HG03064 (cell line): Measurements from ENCODE around the gene PNISR.
A peak's percentile ranks its signal among the peaks of the same experiment; 100 is the strongest.

ENCODE experiments used
- ATAC-seq: cut with Tn5 transposase; IDR thresholded peaks from one replicate; pipeline ENCODE4 v1.9.1; 2021; ENCODE audit warnings: low read depth; ENCODE audit not compliant: unreplicated experiment

The PNISR gene

GRCh38 chr6:99407076-99407475 is 18.0 kb downstream of the PNISR start:
- no peak for ATAC-seq

- ATAC-seq, result no peak
These were observed 22.7 kb downstream of the PNISR start for GRCh38 chr6:99402448-99402847.

DNA sequence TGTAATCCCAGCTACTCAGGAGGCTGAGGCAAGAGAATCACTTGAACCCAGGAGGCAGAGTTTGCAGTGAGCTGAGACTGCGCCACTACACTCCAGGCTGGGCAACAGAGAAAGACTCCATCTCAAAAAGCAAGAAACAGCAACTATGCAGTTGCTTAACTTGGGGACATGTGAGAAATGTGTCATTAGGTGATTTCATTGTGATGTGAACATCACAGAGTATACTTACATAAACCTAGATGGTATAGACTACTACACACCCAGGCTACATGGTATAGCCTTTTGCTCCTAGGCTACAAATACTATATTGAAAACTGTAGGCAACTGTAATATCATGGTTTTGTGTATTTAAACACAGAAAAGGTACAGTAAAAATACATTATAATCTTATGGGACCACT is 27.8 kb downstream of the PNISR start:
- no peak for ATAC-seq

DNA sequence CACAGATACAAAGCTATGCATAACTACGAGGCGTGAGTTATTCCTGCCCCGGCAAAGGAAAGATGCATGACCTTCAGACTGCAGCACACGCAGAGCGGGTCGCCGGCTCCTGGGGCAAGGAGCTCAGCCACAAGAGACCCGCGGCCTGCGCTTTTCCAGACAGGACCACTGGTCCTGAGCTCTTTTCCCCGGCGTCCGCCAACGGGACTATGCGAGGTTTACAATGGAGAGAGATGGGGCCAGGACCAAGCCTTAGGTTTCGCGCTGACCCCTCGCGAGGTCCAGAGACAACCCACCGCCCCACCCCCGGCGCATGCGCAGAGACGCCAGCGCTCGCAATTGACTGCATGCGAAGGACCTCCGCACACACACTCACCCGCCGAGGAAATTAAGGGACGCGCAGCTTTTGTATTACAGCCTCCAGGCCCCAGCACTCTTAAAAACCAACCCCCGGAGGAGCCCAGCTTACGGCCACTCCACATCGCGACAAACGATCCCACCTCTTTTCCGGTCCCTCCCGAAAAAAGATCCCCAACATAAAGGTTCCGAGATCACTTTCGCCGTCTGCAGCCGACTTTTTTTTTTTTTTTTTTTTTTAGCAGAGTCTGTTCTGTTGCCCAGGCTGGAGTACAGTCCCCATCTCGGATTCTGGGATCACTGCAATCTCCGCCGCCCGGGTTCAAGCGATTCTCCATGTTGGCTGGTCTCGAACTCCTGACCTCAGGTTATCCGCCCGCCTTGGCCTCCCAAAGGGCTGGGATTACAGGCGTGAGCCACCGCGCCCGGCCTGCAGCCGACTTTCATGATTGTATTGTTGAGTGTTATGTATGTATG is 31.2 kb downstream of the PNISR start, which contains the start of gene COQ3:
COQ3 (minus strand) TSS at position 498 of the 834 bp plus-strand sequence; CDS start at position 482, 16 bp downstream.
- ATAC-seq, result peak; percentile 80

DNA sequence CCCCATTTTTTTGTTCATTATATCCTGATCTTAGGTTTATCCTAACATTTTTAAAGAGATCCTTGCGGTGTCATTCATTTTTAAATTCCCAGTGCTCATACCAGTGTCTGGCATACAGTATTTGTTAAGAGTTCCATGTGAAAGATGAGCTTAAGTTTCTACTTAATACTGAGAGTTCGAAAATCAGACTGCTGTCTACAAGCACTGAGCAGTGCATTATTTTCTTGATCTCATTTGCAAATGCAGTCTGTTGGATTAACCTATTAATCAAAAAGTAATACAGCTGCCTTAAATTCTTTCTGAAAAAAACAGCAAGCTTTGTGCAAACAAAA is 31.8 kb downstream of the PNISR start:
- ATAC-seq, result peak; percentile 28

- no peak for ATAC-seq
These were observed 34.2 kb downstream of the PNISR start for GRCh38 chr6:99390896-99391295.

DNA sequence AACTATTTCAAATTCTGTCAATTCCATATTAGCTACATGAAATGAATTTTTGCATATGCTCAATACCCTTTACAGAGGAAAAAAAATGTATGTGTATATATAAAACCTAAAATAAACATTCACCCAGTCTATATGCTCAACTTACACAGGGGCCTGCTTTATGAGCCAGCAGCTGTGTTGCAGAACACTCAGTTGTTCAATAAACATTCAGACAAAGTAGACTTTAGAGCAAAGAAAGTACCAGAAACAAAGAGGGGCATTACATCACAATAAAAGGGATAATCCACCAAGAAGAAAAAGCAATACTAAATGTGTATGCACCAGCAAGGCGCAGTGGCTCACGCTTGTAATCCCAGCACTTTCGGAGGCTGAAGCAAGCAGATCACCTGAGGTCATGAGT is 40.6 kb downstream of the PNISR start:
- ATAC-seq, result no peak

DNA sequence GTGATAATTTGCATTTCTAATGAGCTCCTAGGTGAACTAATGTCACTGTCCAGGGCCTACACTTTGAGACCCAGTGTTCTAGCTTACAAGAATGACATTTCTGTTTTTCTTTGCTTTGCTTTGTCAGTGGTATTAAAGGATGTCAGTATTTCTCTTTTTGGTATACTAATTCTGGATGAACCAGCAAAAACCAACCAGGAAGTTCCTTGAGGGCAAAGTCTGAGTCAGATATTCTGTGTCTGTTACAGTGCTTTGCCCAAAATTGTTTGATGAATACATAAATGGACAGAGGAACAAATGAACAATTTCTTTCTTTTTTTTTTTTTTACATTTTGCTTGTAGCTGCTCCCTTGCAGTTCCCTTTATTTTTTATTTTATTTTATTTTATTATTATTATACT is 46.5 kb downstream of the PNISR start:
- no peak for ATAC-seq

GRCh38 chr6:99369533-99369932 is 55.6 kb downstream of the PNISR start:
- ATAC-seq, result no peak

GRCh38 chr6:99366852-99367251 is 58.3 kb downstream of the PNISR start:
- ATAC-seq, result no peak

DNA sequence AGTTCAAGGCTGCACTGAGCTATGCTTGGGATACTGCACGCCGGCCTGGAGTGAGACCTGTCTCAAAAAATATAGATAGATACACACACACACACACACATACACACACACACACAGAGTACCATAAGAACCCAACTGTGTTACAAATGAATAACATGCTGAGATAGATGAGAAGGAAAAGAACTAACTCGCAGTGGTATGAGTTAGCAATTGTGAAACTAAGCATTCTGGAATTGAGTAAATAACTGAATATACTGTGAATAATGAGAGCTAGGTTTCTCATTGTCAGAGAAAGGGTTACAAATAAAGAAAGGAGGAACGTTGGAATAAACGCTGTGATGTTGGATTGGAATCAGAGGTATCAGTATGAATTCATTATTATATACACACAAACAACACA is 61.1 kb downstream of the PNISR start:
- ATAC-seq, result no peak

DNA sequence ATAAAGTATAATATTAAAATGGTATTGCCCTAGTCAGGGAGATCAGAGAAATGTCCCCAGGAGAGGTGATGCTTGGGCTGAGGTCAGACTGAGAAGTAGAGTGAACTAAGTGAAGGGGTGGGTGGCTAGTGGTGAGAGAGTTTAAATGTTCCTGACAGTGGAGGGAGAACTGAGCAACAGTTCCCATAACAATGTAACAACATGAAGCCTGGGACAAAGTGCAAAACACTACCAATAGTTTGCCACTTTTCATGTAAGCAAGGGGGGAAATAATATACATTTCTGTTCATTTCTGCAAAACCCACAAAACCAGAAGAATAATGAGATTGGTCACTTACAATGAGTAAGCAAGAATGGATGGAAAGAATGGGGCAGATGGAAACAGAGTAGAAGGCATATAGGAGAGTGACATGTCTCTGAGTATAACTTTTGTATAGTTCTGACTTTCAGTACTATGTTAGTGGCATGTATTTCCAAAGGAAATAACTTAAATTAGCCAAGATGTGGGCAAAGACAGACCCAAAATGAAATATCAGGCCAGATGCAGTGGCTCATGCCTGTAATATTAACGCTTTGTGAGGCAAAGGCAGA is 62.3 kb downstream of the PNISR start:
- no peak for ATAC-seq

GRCh38 chr6:99359800-99360199 is 65.3 kb downstream of the PNISR start:
- ATAC-seq, result no peak

- ATAC-seq, result no peak
These were observed 68.5 kb downstream of the PNISR start for GRCh38 chr6:99356641-99357040.

DNA sequence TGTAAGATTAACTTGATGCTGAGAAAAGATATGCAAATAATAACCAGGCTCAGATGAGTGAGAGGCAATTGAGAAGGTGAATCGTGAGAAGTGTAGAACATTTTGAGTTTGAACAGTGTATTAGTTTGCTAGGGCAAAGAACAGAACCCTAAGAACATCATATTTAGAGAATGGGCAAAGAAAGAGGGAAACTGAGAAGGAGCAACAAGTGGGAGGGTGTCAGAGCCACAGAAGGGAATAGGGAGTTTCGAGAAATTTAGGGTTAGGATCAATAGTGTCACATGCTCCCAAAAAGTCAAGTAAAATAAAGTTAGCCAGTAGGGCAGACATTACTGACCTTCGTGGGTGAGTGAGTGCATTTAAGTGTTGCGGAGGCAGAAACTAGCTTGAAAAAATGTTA is 70.1 kb downstream of the PNISR start:
- no peak for ATAC-seq

GRCh38 chr6:99353126-99353525 is 72.0 kb downstream of the PNISR start:
- ATAC-seq, result no peak

- ATAC-seq, result no peak
These were observed 74.5 kb downstream of the PNISR start for GRCh38 chr6:99350573-99350972.

- no peak for ATAC-seq
These were observed 75.7 kb downstream of the PNISR start, which contains the start of gene FAXC for GRCh38 chr6:99349171-99350141. Gene FAXC, minus strand, starts transcription at chr6:99349674. Its CDS starts 302 bp downstream, at chr6:99349372.

DNA sequence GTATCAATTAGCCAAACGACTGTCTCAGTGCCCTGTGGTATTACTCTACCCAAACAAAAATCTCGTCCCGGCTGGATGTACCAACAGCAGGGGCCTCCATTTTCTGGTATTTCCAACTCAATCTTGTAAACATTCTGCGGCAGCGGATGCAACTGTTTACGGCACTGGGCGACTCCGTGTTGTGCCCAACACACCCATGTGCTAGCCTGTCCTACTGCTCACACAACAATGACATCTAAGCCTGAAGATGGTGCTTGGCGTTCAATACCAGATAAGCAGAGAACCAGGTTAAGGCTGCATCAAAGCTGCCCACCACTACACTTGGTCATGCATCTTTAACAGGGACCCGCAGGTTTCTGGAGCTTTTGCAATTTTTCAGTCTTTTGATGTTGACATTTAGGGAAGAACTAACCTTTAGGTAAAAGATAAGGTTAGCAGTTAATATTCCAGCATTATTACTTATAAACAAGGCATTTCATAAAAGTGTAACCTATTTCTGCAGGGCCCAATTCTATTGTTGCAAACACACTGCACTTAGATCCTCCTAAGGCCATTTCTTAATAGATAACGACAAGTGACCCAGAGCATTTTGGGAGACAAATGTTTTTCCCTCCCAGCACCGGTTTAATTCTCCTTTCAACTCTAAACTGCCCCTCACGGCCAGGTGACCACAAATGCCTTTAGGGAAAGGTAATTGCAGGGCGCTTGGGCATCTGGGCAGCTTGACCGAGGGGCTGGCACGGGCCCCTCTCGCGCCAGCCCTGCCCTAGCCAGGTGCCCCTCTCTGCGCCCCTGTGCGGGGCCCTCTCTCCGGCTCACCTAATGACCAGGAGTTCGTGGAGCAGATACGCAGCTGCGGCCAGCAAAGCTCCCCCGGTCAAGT is 76.6 kb downstream of the PNISR start:
- no peak for ATAC-seq
